HepG2 (cell line): Measurements from ENCODE around the gene CMTM5. TPM values are rescaled to one million over a fixed set of nuclear protein-coding genes. Genes with fewer than 3 reads are reported as not detected.

Source experiments
- AHR ChIP-seq: IDR thresholded peaks from 2 replicates; pipeline ENCODE4 v1.6.1; 2018; ENCODE audit warnings: missing genetic modification reagents, missing compliant biosample characterization
- ATM ChIP-seq: fragments of 450-650 bp; IDR thresholded peaks from 2 replicates; pipeline ENCODE4 v1.7.1; 2017; ENCODE audit warnings: mild to moderate bottlenecking, borderline replicate concordance
- DNMT3B ChIP-seq: conservative IDR thresholded peaks from 2 replicates; pipeline ENCODE4 v1.6.1; 2016; ENCODE audit warnings: missing biosample characterization, control low read depth
- E2F1 ChIP-seq: sonication (generic); formaldehyde crosslinking; IDR thresholded peaks from 2 replicates; pipeline ENCODE4 v1.5.0; 2020; ENCODE audit warnings: missing genetic modification reagents
- FOSL2 ChIP-seq: sonication (generic); formaldehyde crosslinking; IDR thresholded peaks from 2 replicates; pipeline ENCODE4 v1.4.0; 2020; ENCODE audit warnings: missing genetic modification reagents
- IRX3 ChIP-seq: sonication (generic); formaldehyde crosslinking; IDR thresholded peaks from 2 replicates; pipeline ENCODE4 v1.8.1; 2023; ENCODE audit warnings: mild to moderate bottlenecking, low read depth, missing genetic modification reagents, borderline replicate concordance
- KMT2B ChIP-seq: IDR thresholded peaks from 2 replicates; pipeline ENCODE4 v1.6.1; 2016; ENCODE audit warnings: missing genetic modification reagents, missing compliant biosample characterization
- MIER2 ChIP-seq: IDR thresholded peaks from 2 replicates; pipeline ENCODE4 v1.6.1; 2016; ENCODE audit warnings: missing biosample characterization, missing genetic modification reagents
- MIER3 ChIP-seq: IDR thresholded peaks from 2 replicates; pipeline ENCODE4 v1.6.1; 2016; ENCODE audit warnings: missing compliant biosample characterization, borderline replicate concordance
- SSRP1 ChIP-seq: IDR thresholded peaks from 2 replicates; pipeline ENCODE4 v1.6.1; 2016; ENCODE audit warnings: control low read depth
- STAG1 ChIP-seq: sonication (generic); formaldehyde crosslinking; IDR thresholded peaks from 2 replicates; pipeline ENCODE4 v1.4.0; 2020; ENCODE audit warnings: missing genetic modification reagents
- TRIM22 ChIP-seq: fragments of 450-650 bp; IDR thresholded peaks from 2 replicates; pipeline ENCODE4 v1.6.1; 2017
- ZGPAT ChIP-seq: IDR thresholded peaks from 2 replicates; pipeline ENCODE4 v1.6.1; 2016; ENCODE audit warnings: mild to moderate bottlenecking
- ZNF121 ChIP-seq: sonication (generic); formaldehyde crosslinking; IDR thresholded peaks from 2 replicates; pipeline ENCODE4 v1.5.0; 2020; ENCODE audit warnings: mild to moderate bottlenecking, missing genetic modification reagents
- ZNF33B ChIP-seq: sonication (generic); formaldehyde crosslinking; IDR thresholded peaks from 2 replicates; pipeline ENCODE4 v1.5.1; 2020; ENCODE audit warnings: mild to moderate bottlenecking, missing genetic modification reagents
- ZNF558 ChIP-seq: sonication (generic); formaldehyde crosslinking; IDR thresholded peaks from 2 replicates; pipeline ENCODE4 v1.9.0; 2022; ENCODE audit warnings: mild to moderate bottlenecking, missing genetic modification reagents, borderline replicate concordance
- ZNF605 ChIP-seq: sonication (generic); formaldehyde crosslinking; IDR thresholded peaks from 2 replicates; pipeline ENCODE4 v1.8.0; 2022; ENCODE audit warnings: mild to moderate bottlenecking, missing genetic modification reagents
- ZNF724P ChIP-seq: sonication (generic); formaldehyde crosslinking; IDR thresholded peaks from 2 replicates; pipeline ENCODE4 v1.8.0; 2022; ENCODE audit warnings: missing genetic modification reagents, borderline replicate concordance
- ZNF747 ChIP-seq: sonication (generic); formaldehyde crosslinking; IDR thresholded peaks from 2 replicates; pipeline ENCODE4 v1.8.1; 2023; ENCODE audit warnings: missing genetic modification reagents, mild to moderate bottlenecking, borderline replicate concordance
- polyA plus RNA-seq, 8 experiments: library from polyadenylated mRNA; depleted of rRNA in 3 of 8; stranded (reverse) in 7 of 8; unstranded in 1 of 8; fragments of >200 nt; fragmentation: Illumina TruSeq in 4 of 8; extraction: Trizol in 4 of 8; gene quantifications; 2 replicates each; pipeline versions ENCODE4 v1.2.1 to v1.2.3, GENCODE V29; 2011 to 2016; ENCODE audit warnings: low read depth in 4 of 8, missing spikeins in 1 of 8, mixed read lengths in 1 of 8; ENCODE audit not compliant: insufficient read depth in 1 of 8
- total RNA-seq, 5 experiments: library from RNA; depleted of rRNA; stranded (reverse); fragments of >200 nt; fragmentation: Illumina TruSeq; extraction: Trizol; gene quantifications; 2 replicates each; pipeline ENCODE4 v1.2.3, GENCODE V29; 2016; ENCODE audit warnings: low read depth in 1 of 5
- TF ChIP-seq, protein P1 (sequence below): sonication (generic); formaldehyde crosslinking; IDR thresholded peaks from 2 replicates; pipeline ENCODE4 v1.5.0; 2020; ENCODE audit warnings: missing genetic modification reagents
- TF ChIP-seq, protein P2 (sequence below): sonication (generic); formaldehyde crosslinking; IDR thresholded peaks from 2 replicates; pipeline ENCODE4 v1.4.0; 2020; ENCODE audit warnings: mild to moderate bottlenecking, missing genetic modification reagents
- TF ChIP-seq, protein P3 (sequence below): sonication (generic); formaldehyde crosslinking; conservative IDR thresholded peaks from 2 replicates; pipeline ENCODE4 v1.5.0; 2020; ENCODE audit warnings: missing genetic modification reagents

Gene CMTM5
- total and polyA plus RNA-seq, 2 of the 13 experiments (the other 11 are each of a cell fraction or from before 2014, with no cell fraction given) = not detected

GRCh38 chr14:23379366-23380196 lies 2.7 kb downstream of the CMTM5 start (continued):
- TF ChIP-seq E2F1 (CRISPR knock-in tag) (no peak), DNMT3B (CRISPR knock-in tag) (no peak), KMT2B (no peak), ZNF747 (CRISPR knock-in tag) (no peak; the same call in 1 of the 2 replicates), ATM (no peak), ZNF121 (CRISPR knock-in tag) (no peak), SSRP1 (CRISPR knock-in tag) (0 out of 2 replicates have a peak, but pooled peaks have one; percentile 51), ZNF724P (no peak; the same call in 1 of the 2 replicates), ZNF558 (CRISPR knock-in tag) (0 out of 2 replicates have a peak, but pooled peaks have one; percentile 35), ZGPAT (CRISPR knock-in tag) (0 out of 2 replicates have a peak, but pooled peaks have one; percentile 26), MIER2 (CRISPR knock-in tag) (peak; percentile 68; the same call in 1 of the 2 replicates), STAG1 (CRISPR knock-in tag) (peak; percentile 99), ZNF605 (CRISPR knock-in tag) (no peak), AHR (CRISPR knock-in tag) (peak; percentile 89; the same call in 1 of the 2 replicates), TRIM22 (no peak), IRX3 (CRISPR knock-in tag) (no peak), MIER3 (CRISPR knock-in tag) (peak; percentile 65; the same call in 1 of the 2 replicates), ZNF33B (CRISPR knock-in tag) (0 out of 2 replicates have a peak, but pooled peaks have one; percentile 57), FOSL2 (CRISPR knock-in tag) (peak; percentile 63)
- TF ChIP-seq, protein P1, sequence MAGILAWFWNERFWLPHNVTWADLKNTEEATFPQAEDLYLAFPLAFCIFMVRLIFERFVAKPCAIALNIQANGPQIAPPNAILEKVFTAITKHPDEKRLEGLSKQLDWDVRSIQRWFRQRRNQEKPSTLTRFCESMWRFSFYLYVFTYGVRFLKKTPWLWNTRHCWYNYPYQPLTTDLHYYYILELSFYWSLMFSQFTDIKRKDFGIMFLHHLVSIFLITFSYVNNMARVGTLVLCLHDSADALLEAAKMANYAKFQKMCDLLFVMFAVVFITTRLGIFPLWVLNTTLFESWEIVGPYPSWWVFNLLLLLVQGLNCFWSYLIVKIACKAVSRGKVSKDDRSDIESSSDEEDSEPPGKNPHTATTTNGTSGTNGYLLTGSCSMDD (CRISPR knock-in tag) = peak; percentile 33; the same call in 1 of the 2 replicates
- TF ChIP-seq, protein P2, sequence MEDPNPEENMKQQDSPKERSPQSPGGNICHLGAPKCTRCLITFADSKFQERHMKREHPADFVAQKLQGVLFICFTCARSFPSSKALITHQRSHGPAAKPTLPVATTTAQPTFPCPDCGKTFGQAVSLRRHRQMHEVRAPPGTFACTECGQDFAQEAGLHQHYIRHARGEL (CRISPR knock-in tag) = no peak
- TF ChIP-seq, protein P3, sequence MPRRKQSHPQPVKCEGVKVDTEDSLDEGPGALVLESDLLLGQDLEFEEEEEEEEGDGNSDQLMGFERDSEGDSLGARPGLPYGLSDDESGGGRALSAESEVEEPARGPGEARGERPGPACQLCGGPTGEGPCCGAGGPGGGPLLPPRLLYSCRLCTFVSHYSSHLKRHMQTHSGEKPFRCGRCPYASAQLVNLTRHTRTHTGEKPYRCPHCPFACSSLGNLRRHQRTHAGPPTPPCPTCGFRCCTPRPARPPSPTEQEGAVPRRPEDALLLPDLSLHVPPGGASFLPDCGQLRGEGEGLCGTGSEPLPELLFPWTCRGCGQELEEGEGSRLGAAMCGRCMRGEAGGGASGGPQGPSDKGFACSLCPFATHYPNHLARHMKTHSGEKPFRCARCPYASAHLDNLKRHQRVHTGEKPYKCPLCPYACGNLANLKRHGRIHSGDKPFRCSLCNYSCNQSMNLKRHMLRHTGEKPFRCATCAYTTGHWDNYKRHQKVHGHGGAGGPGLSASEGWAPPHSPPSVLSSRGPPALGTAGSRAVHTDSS (CRISPR knock-in tag) = peak; percentile 78; the same call in 1 of the 2 replicates
